GM10266 (cell line): Measurements from ENCODE around the gene GRK2.

Experiments
- DNase-seq: peaks from one replicate; pipeline ENCODE4 v3.0.0; 2012; ENCODE audit errors: extremely low spot score
- TF ChIP-seq, protein P1 (sequence below): IDR thresholded peaks from 2 replicates; pipeline ENCODE4 v1.5.1; 2012; ENCODE audit warnings: mild to moderate bottlenecking, low read depth; ENCODE audit not compliant: control insufficient read depth, insufficient read depth; ENCODE audit errors: missing control alignments

GRK2 gene

DNA sequence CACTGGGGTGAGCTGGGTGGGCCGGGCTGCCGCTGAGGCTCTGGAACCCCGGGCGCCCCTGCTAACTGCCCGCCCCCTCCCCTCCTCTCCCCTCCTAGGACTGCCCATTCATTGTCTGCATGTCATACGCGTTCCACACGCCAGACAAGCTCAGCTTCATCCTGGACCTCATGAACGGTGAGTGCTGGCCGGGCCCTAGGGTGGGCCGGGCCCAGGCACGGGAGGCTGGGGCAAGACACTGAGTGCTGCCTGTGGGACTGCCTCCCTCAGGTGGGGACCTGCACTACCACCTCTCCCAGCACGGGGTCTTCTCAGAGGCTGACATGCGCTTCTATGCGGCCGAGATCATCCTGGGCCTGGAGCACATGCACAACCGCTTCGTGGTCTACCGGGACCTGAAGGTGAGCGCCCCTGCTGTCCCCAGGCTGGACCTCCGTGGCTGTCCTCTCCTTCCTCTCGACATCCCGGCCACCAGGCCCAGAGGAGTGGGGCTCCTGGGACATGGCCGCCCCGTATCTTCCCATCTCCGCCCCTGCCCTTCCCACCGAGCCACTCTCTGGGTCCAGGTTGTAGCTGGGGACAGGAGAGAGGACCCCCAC, 15.4 kb downstream of the GRK2 start:
- DNase-seq: no peak
- TF ChIP-seq, protein P1, sequence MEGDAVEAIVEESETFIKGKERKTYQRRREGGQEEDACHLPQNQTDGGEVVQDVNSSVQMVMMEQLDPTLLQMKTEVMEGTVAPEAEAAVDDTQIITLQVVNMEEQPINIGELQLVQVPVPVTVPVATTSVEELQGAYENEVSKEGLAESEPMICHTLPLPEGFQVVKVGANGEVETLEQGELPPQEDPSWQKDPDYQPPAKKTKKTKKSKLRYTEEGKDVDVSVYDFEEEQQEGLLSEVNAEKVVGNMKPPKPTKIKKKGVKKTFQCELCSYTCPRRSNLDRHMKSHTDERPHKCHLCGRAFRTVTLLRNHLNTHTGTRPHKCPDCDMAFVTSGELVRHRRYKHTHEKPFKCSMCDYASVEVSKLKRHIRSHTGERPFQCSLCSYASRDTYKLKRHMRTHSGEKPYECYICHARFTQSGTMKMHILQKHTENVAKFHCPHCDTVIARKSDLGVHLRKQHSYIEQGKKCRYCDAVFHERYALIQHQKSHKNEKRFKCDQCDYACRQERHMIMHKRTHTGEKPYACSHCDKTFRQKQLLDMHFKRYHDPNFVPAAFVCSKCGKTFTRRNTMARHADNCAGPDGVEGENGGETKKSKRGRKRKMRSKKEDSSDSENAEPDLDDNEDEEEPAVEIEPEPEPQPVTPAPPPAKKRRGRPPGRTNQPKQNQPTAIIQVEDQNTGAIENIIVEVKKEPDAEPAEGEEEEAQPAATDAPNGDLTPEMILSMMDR: no peak

DNA sequence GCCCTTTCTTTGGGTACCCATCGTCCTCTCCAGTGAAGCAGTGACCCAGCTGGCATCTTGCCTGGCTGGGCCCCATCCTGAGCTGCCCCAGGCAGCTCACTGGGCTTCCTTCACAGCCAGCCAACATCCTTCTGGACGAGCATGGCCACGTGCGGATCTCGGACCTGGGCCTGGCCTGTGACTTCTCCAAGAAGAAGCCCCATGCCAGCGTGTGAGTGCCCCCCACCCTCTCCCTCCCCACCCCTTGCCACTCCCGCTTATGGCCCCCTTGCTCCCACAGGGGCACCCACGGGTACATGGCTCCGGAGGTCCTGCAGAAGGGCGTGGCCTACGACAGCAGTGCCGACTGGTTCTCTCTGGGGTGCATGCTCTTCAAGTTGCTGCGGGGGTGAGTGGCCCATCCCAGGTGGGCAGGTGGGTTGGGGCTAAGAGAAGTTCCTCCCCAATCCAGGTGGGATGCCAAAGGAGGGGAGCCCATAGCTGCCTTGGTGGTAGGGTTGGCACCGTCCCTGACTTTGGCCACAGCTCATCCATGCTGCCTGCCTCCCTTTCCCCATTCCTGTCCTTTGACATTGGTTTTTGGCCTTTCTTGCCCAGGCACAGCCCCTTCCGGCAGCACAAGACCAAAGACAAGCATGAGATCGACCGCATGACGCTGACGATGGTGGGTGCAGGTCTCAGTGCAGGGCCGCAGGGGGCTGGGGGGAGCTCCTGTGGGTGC, 16.0 kb downstream of the GRK2 start:
- TF ChIP-seq, protein P1: no peak
- no peak for DNase-seq

DNA sequence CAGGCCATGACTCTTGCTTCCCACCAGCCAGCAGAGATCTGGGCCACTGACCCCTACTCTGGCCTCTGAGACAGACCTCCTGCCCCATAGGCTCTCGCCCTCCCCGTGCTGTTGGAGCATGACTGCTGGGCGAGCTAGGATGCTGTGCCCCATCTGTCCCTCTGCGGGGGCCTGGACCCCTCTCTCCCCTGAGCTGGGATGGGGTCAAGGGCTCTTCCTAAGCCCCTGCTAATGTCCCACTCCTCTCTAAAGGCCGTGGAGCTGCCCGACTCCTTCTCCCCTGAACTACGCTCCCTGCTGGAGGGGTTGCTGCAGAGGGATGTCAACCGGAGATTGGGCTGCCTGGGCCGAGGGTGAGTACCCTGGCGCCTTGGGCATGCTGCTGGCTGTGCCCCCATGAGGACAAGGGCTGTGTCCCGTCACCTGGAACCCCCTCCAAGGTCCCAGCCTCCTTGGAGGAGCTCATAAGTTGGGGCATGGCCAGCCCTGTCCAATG, 16.7 kb downstream of the GRK2 start:
- DNase-seq: no peak
- TF ChIP-seq, protein P1: no peak

DNA sequence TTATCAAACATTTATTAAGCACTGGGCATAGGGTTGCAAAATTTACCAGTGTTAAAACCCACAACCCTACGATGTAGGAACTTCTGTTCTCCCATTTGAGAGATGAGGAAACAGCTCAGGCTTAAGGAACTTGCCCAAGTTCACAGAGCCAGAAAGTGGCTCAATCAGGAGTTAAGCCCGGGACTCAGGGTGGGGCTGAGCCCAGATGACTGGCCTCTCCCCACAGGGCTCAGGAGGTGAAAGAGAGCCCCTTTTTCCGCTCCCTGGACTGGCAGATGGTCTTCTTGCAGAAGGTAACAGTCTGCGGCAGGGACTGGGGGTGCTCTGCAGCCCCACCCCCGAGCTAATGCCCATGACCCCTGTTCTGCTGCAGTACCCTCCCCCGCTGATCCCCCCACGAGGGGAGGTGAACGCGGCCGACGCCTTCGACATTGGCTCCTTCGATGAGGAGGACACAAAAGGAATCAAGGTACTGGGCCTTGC, 17.2 kb downstream of the GRK2 start:
- DNase-seq: no peak
- TF ChIP-seq, protein P1: no peak

DNA sequence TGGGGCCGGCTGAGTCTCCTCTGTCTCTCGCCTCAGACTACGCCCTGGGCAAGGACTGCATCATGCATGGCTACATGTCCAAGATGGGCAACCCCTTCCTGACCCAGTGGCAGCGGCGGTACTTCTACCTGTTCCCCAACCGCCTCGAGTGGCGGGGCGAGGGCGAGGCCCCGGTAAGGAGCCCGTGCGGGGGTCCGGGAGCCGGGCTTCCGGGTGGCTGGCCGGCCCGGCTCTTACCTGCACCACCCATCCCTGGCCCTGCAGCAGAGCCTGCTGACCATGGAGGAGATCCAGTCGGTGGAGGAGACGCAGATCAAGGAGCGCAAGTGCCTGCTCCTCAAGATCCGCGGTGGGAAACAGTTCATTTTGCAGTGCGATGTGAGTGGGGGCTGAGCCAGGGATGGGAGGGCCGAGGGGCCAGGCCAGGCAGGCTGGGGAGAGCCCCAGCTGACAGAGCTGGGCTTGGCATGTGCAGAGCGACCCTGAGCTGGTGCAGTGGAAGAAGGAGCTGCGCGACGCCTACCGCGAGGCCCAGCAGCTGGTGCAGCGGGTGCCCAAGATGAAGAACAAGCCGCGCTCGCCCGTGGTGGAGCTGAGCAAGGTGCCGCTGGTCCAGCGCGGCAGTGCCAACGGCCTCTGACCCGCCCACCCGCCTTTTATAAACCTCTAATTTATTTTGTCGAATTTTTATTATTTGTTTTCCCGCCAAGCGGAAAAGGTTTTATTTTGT, 18.7 kb downstream of the GRK2 start:
- no peak for DNase-seq
- TF ChIP-seq, protein P1: no peak

DNA sequence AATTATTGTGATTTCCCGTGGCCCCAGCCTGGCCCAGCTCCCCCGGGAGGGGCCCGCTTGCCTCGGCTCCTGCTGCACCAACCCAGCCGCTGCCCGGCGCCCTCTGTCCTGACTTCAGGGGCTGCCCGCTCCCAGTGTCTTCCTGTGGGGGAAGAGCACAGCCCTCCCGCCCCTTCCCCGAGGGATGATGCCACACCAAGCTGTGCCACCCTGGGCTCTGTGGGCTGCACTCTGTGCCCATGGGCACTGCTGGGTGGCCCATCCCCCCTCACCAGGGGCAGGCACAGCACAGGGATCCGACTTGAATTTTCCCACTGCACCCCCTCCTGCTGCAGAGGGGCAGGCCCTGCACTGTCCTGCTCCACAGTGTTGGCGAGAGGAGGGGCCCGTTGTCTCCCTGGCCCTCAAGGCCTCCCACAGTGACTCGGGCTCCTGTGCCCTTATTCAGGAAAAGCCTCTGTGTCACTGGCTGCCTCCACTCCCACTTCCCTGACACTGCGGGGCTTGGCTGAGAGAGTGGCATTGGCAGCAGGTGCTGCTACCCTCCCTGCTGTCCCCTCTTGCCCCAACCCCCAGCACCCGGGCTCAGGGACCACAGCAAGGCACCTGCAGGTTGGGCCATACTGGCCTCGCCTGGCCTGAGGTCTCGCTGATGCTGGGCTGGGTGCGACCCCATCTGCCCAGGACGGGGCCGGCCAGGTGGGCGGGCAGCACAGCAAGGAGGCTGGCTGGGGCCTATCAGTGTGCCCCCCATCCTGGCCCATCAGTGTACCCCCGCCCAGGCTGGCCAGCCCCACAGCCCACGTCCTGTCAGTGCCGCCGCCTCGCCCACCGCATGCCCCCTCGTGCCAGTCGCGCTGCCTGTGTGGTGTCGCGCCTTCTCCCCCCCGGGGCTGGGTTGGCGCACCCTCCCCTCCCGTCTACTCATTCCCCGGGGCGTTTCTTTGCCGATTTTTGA, 19.5 kb downstream of the GRK2 start:
- TF ChIP-seq, protein P1: no peak
- no peak for DNase-seq
